ENCODE data around the gene MYO6.

DNA sequence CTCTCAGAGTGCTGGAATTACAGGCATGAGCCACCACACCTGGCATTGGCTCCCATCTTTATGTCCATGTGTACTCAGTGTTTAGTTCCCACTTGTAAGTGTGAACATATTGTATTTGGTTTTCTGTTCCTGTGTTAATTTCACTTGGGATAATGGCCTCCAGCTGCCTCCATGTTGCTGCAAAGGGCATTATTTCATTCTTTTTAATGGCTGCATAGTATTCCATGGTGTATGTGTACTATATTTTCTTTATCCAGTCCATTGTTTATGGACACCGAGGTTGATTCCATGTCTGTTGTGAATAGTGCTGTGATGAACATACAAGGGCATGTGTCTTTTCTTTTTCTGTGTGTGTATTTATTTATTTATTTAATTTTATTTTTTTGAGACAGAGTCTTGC is 47.7 kb downstream of the MYO6 start:
- TF ChIP-seq, protein P1, sequence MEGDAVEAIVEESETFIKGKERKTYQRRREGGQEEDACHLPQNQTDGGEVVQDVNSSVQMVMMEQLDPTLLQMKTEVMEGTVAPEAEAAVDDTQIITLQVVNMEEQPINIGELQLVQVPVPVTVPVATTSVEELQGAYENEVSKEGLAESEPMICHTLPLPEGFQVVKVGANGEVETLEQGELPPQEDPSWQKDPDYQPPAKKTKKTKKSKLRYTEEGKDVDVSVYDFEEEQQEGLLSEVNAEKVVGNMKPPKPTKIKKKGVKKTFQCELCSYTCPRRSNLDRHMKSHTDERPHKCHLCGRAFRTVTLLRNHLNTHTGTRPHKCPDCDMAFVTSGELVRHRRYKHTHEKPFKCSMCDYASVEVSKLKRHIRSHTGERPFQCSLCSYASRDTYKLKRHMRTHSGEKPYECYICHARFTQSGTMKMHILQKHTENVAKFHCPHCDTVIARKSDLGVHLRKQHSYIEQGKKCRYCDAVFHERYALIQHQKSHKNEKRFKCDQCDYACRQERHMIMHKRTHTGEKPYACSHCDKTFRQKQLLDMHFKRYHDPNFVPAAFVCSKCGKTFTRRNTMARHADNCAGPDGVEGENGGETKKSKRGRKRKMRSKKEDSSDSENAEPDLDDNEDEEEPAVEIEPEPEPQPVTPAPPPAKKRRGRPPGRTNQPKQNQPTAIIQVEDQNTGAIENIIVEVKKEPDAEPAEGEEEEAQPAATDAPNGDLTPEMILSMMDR (IDR thresholded peaks at IDR 0.05): no peak
- TF ChIP-seq POLR2A (IDR thresholded peaks at IDR 0.05): no peak

Measured in right lobe of liver (tissue), 4 donors.